ENCODE measurements around the gene HECTD4. TPM values are rescaled to one million over a fixed set of nuclear protein-coding genes. Genes with fewer than 3 reads are reported as not detected.

The HECTD4 gene
- total RNA-seq, 1 donor from 2014 or later: 40.7 TPM

DNA sequence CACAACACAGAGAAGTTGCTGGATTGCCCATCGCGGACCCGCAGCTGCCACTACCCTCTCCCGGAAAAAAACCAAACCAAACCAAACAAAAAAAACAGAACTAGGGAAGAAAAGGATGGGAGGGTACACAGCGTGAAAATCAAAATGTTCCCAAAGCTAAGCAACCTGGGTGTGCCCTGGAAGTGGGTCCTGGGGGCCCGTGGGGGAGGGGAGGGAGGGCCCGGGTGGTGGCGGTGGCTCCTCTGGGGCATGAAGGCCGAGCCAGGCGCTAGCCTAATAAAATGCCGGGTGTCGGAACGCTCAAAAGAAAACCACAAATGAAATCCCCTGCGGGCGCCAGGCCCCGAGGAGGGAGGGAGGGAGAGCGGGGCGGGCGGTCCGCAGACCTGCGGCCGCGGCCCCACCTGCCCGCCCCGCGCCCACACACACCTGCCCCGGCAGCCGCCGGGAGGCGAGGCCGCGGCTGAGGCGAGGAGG lies 787 bp downstream of the HECTD4 start:
- H3K27ac Mint-ChIP-seq (ENCODE audit: unreplicated experiment): peak overlapping the region; percentile 92
- peak overlapping the region; percentile 87 for H3K4me3 Mint-ChIP-seq (ENCODE audit: unreplicated experiment)
- no peaks in the 10 kb centered on the region for H3K27me3 Mint-ChIP-seq (ENCODE audit: low read depth)
- H3K9me3 Mint-ChIP-seq (ENCODE audit: low read depth): no peaks in the 10 kb centered on the region
- no peak for DNase-seq (ENCODE audit: low spot score)
- no peaks in the 10 kb centered on the region for H3K36me3 Mint-ChIP-seq (ENCODE audit: low read depth)
- TF ChIP-seq, protein P1, sequence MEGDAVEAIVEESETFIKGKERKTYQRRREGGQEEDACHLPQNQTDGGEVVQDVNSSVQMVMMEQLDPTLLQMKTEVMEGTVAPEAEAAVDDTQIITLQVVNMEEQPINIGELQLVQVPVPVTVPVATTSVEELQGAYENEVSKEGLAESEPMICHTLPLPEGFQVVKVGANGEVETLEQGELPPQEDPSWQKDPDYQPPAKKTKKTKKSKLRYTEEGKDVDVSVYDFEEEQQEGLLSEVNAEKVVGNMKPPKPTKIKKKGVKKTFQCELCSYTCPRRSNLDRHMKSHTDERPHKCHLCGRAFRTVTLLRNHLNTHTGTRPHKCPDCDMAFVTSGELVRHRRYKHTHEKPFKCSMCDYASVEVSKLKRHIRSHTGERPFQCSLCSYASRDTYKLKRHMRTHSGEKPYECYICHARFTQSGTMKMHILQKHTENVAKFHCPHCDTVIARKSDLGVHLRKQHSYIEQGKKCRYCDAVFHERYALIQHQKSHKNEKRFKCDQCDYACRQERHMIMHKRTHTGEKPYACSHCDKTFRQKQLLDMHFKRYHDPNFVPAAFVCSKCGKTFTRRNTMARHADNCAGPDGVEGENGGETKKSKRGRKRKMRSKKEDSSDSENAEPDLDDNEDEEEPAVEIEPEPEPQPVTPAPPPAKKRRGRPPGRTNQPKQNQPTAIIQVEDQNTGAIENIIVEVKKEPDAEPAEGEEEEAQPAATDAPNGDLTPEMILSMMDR (IDR thresholded peaks at IDR 0.05): no peak
- H3K4me1 Mint-ChIP-seq (ENCODE audit: low read depth): peaks cover 26% of the 10 kb centered on the region

DNA sequence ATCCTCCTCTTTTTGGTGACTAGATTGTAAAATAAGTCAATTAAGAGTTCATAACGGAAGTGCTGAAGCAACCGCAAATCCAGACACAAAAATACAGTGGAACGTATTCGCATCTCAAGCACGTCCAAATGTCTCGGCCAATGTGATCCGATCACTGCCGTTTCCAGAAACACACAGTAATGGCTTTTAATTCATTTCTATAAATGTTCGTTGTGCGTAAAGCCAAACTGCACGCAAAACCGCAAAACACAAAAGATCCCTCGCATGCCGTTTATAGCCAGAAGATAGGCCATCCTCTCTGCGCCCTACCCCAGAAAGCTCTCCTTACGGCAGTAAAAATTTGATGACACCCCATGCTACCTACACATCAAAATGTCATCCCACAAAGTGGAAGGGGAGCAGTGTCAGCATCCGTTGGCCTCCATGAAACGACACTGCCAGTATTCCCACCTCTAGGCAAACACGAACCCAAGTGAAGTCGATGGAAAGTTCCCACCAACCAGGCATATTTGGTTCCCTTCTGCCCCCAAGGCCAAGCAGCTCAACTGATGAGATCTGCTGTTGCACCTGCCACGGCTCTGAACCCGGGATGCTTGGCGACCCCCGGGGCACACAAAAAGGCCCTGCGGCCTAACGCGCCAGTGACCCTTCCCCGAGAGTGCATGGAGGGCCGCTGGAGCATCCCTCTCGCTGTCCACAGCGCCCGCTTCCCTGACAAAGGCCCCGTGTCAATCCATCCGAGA lies 1.4 kb downstream of the HECTD4 start:
- Mint-ChIP-seq H3K27ac (ENCODE audit: unreplicated experiment) (peak overlapping the region; percentile 92), H3K27me3 (ENCODE audit: low read depth) (no peaks in the 10 kb centered on the region), H3K4me1 (ENCODE audit: low read depth) (peaks cover 27% of the 10 kb centered on the region), H3K9me3 (ENCODE audit: low read depth) (no peaks in the 10 kb centered on the region), H3K36me3 (ENCODE audit: low read depth) (no peaks in the 10 kb centered on the region), H3K4me3 (ENCODE audit: unreplicated experiment) (peak overlapping the region; percentile 87)
- DNase-seq (ENCODE audit: low spot score): no peak
- TF ChIP-seq, protein P1 (IDR thresholded peaks at IDR 0.05): no peak

DNA sequence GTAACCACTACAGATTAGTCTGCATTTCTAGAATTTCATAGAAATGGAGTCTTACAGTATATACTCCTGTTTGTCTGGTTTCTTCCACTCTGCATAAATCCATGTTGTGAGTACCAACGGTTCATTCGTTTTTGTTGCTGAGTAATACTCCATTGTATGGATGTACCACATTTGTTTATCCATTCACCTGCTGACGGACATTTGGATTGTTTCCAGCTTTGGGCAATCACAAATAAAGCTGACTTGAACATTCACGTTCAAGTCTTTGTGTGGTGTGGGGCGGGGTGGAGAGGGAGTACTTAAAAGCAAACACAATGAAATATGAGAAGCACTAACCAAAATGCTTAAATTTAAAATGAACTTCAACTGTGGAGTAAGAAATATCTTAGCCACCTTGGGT lies 7.1 kb downstream of the HECTD4 start:
- H3K4me3 Mint-ChIP-seq (ENCODE audit: unreplicated experiment): no peak overlapping the region
- H3K4me1 Mint-ChIP-seq (ENCODE audit: low read depth): peaks cover 39% of the 10 kb centered on the region
- H3K9me3 Mint-ChIP-seq (ENCODE audit: low read depth): peaks cover 5% of the 10 kb centered on the region
- no peaks in the 10 kb centered on the region for H3K36me3 Mint-ChIP-seq (ENCODE audit: low read depth)
- TF ChIP-seq, protein P1 (IDR thresholded peaks at IDR 0.05): no peak
- no peaks in the 10 kb centered on the region for H3K27me3 Mint-ChIP-seq (ENCODE audit: low read depth)
- H3K27ac Mint-ChIP-seq (ENCODE audit: unreplicated experiment): no peak overlapping the region
- no peak for DNase-seq (ENCODE audit: low spot score)

DNA sequence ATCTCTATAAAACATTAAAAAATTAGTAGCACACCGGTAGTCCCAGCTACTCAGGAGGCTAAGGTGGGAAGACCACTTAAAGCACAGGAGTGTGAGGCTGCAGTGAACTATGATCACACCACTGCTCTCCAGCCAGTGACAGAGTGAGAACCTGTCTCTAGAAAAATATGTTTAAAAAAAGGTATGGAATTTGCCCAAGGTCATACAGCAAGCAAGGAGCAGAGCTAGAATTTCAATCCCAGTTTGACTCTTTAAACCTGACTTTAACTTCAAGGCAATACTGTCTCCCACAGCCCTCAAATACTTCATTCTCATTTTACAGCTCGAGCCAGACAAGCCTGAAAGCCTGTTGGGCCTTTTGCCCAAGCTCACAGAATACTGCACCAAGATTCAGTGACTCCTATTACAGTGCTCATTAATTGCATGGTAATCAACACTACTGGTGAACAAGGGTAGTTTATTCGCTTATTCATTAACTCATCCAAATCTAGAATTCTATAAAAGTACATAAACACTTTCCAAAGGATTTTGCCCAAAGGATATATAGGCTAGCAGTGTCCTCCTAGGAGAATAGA lies 8.0 kb downstream of the HECTD4 start:
- Mint-ChIP-seq H3K9me3 (ENCODE audit: low read depth) (peaks cover 5% of the 10 kb centered on the region), H3K27ac (ENCODE audit: unreplicated experiment) (peak overlapping the region; percentile 34), H3K27me3 (ENCODE audit: low read depth) (no peaks in the 10 kb centered on the region), H3K4me1 (ENCODE audit: low read depth) (peaks cover 40% of the 10 kb centered on the region), H3K4me3 (ENCODE audit: unreplicated experiment) (no peak overlapping the region), H3K36me3 (ENCODE audit: low read depth) (no peaks in the 10 kb centered on the region)
- TF ChIP-seq, protein P1 (IDR thresholded peaks at IDR 0.05): no peak
- DNase-seq (ENCODE audit: low spot score): no peak

DNA sequence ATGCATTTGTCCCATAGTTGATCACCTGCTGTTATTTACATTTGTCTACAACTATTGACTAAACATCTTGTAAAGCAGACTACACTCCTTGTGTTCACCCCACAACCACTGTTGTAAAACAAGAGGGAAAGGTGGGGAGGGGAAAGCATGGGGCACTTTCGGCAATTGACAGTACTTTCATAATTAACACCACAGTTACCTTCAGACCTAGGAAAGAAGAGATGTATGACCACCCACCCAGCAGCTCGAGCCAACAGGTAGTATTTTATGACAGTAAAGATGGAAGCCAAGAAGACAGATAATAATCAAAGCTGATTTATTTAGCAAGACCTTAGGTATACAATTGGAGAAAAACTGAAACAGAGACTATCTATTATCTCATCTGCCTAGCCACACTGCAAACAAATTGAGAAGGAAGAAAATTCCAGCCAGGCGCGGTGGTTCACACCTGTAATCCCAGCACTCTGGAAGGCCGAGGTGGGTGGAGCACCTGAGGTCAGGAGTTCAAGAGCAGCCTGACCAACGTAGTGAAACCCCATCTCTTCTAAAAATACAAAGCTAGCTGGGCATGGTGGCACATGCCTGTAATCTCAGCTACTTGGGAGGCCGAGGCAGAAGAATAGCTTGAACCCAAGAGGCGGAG lies 11.2 kb downstream of the HECTD4 start:
- H3K9me3 Mint-ChIP-seq (ENCODE audit: low read depth): peaks cover 5% of the 10 kb centered on the region
- H3K36me3 Mint-ChIP-seq (ENCODE audit: low read depth): no peaks in the 10 kb centered on the region
- no peaks in the 10 kb centered on the region for H3K27me3 Mint-ChIP-seq (ENCODE audit: low read depth)
- H3K4me1 Mint-ChIP-seq (ENCODE audit: low read depth): peaks cover 34% of the 10 kb centered on the region
- no peak overlapping the region for H3K4me3 Mint-ChIP-seq (ENCODE audit: unreplicated experiment)
- H3K27ac Mint-ChIP-seq (ENCODE audit: unreplicated experiment): no peak overlapping the region
- no peak for DNase-seq (ENCODE audit: low spot score)
- TF ChIP-seq, protein P1 (IDR thresholded peaks at IDR 0.05): no peak
